ENCODE measurements around the gene ISG20L2.

DNA sequence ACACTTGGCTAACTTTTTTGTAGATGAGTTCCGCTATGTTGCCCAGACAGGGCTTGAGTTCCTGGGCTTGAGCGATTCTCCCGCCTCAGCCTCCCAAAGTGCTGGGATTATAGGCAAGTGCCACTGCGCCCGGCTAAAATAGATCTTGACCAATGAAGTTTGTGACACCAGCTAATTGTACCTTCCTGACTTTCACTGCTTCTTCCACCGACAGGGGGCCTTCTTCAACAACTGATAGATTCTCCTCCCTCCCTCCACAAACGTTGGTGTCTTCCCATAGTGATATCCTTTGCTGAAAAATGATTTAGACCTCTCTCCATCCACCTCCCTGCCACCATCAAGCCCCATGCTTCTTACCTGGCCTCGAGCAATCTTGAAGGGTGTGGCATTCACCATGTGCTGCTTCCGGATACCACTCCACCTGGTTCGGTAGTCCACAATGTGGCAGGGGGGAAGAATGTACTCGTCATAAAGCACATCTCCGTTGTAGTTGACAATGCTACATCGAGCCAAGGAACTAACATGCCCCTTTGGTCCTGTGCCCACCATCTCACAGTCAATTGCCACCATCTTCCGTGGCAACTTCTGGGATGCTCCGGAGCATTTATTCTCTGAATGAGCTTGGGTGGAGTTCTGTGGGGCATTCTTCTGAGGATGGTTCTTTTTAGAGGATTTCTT lies 1.9 kb downstream of the ISG20L2 start:
- TF ChIP-seq, protein P1, sequence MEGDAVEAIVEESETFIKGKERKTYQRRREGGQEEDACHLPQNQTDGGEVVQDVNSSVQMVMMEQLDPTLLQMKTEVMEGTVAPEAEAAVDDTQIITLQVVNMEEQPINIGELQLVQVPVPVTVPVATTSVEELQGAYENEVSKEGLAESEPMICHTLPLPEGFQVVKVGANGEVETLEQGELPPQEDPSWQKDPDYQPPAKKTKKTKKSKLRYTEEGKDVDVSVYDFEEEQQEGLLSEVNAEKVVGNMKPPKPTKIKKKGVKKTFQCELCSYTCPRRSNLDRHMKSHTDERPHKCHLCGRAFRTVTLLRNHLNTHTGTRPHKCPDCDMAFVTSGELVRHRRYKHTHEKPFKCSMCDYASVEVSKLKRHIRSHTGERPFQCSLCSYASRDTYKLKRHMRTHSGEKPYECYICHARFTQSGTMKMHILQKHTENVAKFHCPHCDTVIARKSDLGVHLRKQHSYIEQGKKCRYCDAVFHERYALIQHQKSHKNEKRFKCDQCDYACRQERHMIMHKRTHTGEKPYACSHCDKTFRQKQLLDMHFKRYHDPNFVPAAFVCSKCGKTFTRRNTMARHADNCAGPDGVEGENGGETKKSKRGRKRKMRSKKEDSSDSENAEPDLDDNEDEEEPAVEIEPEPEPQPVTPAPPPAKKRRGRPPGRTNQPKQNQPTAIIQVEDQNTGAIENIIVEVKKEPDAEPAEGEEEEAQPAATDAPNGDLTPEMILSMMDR (conservative IDR thresholded peaks at IDR 0.05 in 1 of 2, IDR thresholded peaks at IDR 0.05 in 1 of 2; ENCODE audit: extremely low read depth in 1 of 2, insufficient read depth in 1 of 2, low read depth in 1 of 2, low read length in 2 of 2) = peak; percentile 69
- TF ChIP-seq EZH2 (IDR thresholded peaks at IDR 0.05; ENCODE audit: borderline replicate concordance, low read length) = no peak
